H1 (cell line): ENCODE results near the gene OGFOD3. TPM values are rescaled to one million over a fixed set of nuclear protein-coding genes. Genes with fewer than 3 reads are reported as not detected.

ENCODE experiments used
- CTCF ChIA-PET: fragments of 300-600 bp; sonication (Branson Sonifier 250); formaldehyde crosslinking; loops from one replicate; lab custom pipeline; 2021; ENCODE audit not compliant: partially characterized antibody; lab: Charles Lee
- POLR2A ChIA-PET: fragments of 300-600 bp; sonication (Branson Sonifier 250); formaldehyde crosslinking; loops from one replicate; lab custom pipeline; 2021; ENCODE audit warnings: inconsistent platforms; ENCODE audit not compliant: partially characterized antibody; lab: Charles Lee
- DNase-seq, 2 experiments: peaks; one replicate each; pipeline versions ENCODE4 v3.0.0 to v3.0.0-alpha.2; 2010 to 2022; ENCODE audit warnings: low spot score in 2 of 2, low read depth in 1 of 2, mixed read lengths in 1 of 2
- FAIRE-seq: peaks from 2 replicates; lab custom pipeline; 2011; peaks lifted over from hg19 to GRCh38; lab: Jason Lieb, UNC
- H2AFZ ChIP-seq: 2 replicates; pipeline ENCODE4 v1.8.1; 2012; ENCODE audit warnings: low read length, inconsistent platforms
- H2AK5ac ChIP-seq: 2 replicates; pipeline ENCODE4 v1.6.1; 2013; ENCODE audit warnings: low read depth, low read length
- H2BK120ac ChIP-seq: replicated peaks from 2 replicates; pipeline ENCODE3; 2013; ENCODE audit warnings: low read depth, low read length, inconsistent platforms
- H2BK12ac ChIP-seq: 2 replicates; pipeline ENCODE4 v1.6.1; 2013; ENCODE audit warnings: low read depth, low read length
- H2BK15ac ChIP-seq: 2 replicates; pipeline ENCODE4 v1.6.1; 2013; ENCODE audit warnings: low read length
- H2BK20ac ChIP-seq: 2 replicates; pipeline ENCODE4 v1.6.1; 2013; ENCODE audit warnings: low read length
- H2BK5ac ChIP-seq: 2 replicates; pipeline ENCODE4 v1.6.1; 2013; ENCODE audit warnings: low read depth, low read length
- H3K14ac ChIP-seq: 2 replicates; pipeline ENCODE4 v1.6.1; 2013; ENCODE audit warnings: inconsistent platforms; ENCODE audit not compliant: insufficient read length
- H3K18ac ChIP-seq: 2 replicates; pipeline ENCODE4 v1.6.1; 2013; ENCODE audit warnings: low read length; ENCODE audit errors: extremely low read depth
- H3K23ac ChIP-seq: 2 replicates; pipeline ENCODE4 v1.6.1; 2013; ENCODE audit warnings: inconsistent platforms; ENCODE audit not compliant: insufficient read length
- H3K23me2 ChIP-seq: 2 replicates; pipeline ENCODE4 v1.6.1; 2013; ENCODE audit warnings: low read depth, low read length
- H3K27ac ChIP-seq: 2 replicates; pipeline ENCODE4 v1.6.1; 2011; ENCODE audit warnings: low read depth, low read length, inconsistent platforms
- H3K27me3 ChIP-seq, 4 experiments: replicated peaks in 1 of 4; 1 replicate in 1 of 4; 2 replicates in 3 of 4; pipeline versions ENCODE4 v1.6.1 to v1.8.1; 2011 to 2013; ENCODE audit warnings: low read length in 3 of 4, mild to moderate bottlenecking in 3 of 4, inconsistent platforms in 2 of 4, mixed read lengths in 2 of 4, moderate library complexity in 1 of 4; ENCODE audit not compliant: control insufficient read depth in 3 of 4, insufficient read depth in 3 of 4; ENCODE audit errors: extremely low read depth in 1 of 4
- H3K36me3 ChIP-seq, 4 experiments: 2 replicates each; pipeline versions ENCODE4 v1.6.1 to v1.8.1; 2011 to 2013; ENCODE audit warnings: mild to moderate bottlenecking in 4 of 4, low read length in 3 of 4, moderate library complexity in 2 of 4, control low read depth in 1 of 4, inconsistent platforms in 1 of 4; ENCODE audit not compliant: insufficient read depth in 4 of 4, control insufficient read depth in 2 of 4
- H3K4ac ChIP-seq: replicated peaks from 2 replicates; pipeline ENCODE3; 2013; ENCODE audit warnings: low read length, low read depth, mixed read lengths, inconsistent platforms; ENCODE audit not compliant: insufficient read length
- H3K4me1 ChIP-seq, 4 experiments: replicated peaks in 1 of 4; 1 replicate in 1 of 4; 2 replicates in 3 of 4; pipeline versions ENCODE4 v1.6.1 to v1.8.1; 2011 to 2013; ENCODE audit warnings: low read length in 3 of 4, inconsistent platforms in 2 of 4, mixed read lengths in 1 of 4; ENCODE audit not compliant: insufficient read depth in 4 of 4, control insufficient read depth in 3 of 4
- H3K4me2 ChIP-seq, 2 experiments: 2 replicates each; pipeline versions ENCODE4 v1.6.1 to v1.8.1; 2011 to 2013; ENCODE audit warnings: low read depth in 2 of 2, low read length in 2 of 2, control low read depth in 1 of 2, inconsistent platforms in 1 of 2, mild to moderate bottlenecking in 1 of 2; ENCODE audit not compliant: insufficient read depth in 1 of 2
- H3K4me3 ChIP-seq, 4 experiments: fragments of 200-600, 300-600 bp in 1 of 4; sonication (generic), shearing (Covaris generic), sonication (Bioruptor Twin) in 1 of 4; 2 replicates each; pipeline versions ENCODE4 v1.5.1 to v1.8.1; 2011 to 2016; ENCODE audit warnings: low read length in 4 of 4, low read depth in 3 of 4, control low read depth in 2 of 4, inconsistent platforms in 2 of 4, mild to moderate bottlenecking in 2 of 4, mixed read lengths in 1 of 4, moderate library complexity in 1 of 4; ENCODE audit not compliant: insufficient read depth in 2 of 4; ENCODE audit errors: extremely low read depth in 1 of 4
- H3K56ac ChIP-seq: replicated peaks from 2 replicates; pipeline ENCODE3; 2013; ENCODE audit warnings: low read depth, mild to moderate bottlenecking, mixed read lengths, low read length, inconsistent platforms; ENCODE audit not compliant: insufficient read length
- H3K79me1 ChIP-seq: 2 replicates; pipeline ENCODE4 v1.6.1; 2013; ENCODE audit warnings: low read depth, low read length, control low read depth
- H3K79me2 ChIP-seq, 2 experiments: 2 replicates each; pipeline versions ENCODE4 v1.6.1 to v1.8.1; 2012 to 2013; ENCODE audit warnings: low read length in 2 of 2, mild to moderate bottlenecking in 2 of 2, inconsistent platforms in 1 of 2; ENCODE audit not compliant: insufficient read depth in 2 of 2, control insufficient read depth in 1 of 2
- H3K9ac ChIP-seq, 4 experiments: replicated peaks in 1 of 4; 1 replicate in 1 of 4; 2 replicates in 3 of 4; pipeline versions ENCODE4 v1.6.1 to v1.8.1; 2011 to 2013; ENCODE audit warnings: low read depth in 3 of 4, low read length in 3 of 4, control low read depth in 2 of 4, mild to moderate bottlenecking in 2 of 4, moderate library complexity in 2 of 4, inconsistent platforms in 1 of 4; ENCODE audit errors: extremely low read depth in 1 of 4
- H3K9me3 ChIP-seq, 2 experiments: 2 replicates each; pipeline versions ENCODE4 v1.6.1 to v1.8.1; 2012 to 2013; ENCODE audit warnings: mild to moderate bottlenecking in 2 of 2, moderate library complexity in 2 of 2, control low read depth in 1 of 2, inconsistent platforms in 1 of 2, low read depth in 1 of 2, low read length in 1 of 2, mixed read lengths in 1 of 2; ENCODE audit not compliant: insufficient read depth in 2 of 2
- H4K20me1 ChIP-seq, 2 experiments: replicated peaks in 1 of 2; 2 replicates each; pipeline versions ENCODE3 to v1.8.1; 2011 to 2013; ENCODE audit warnings: inconsistent platforms in 2 of 2, low read length in 2 of 2, mild to moderate bottlenecking in 1 of 2; ENCODE audit not compliant: insufficient read depth in 2 of 2, control insufficient read depth in 1 of 2
- H4K5ac ChIP-seq: 2 replicates; pipeline ENCODE4 v1.6.1; 2013; ENCODE audit warnings: low read length, low read depth, mixed read lengths, inconsistent platforms; ENCODE audit not compliant: insufficient read length
- H4K8ac ChIP-seq: 2 replicates; pipeline ENCODE4 v1.8.0; 2013; ENCODE audit warnings: mild to moderate bottlenecking, moderate library complexity, low read length, inconsistent platforms; ENCODE audit not compliant: insufficient read depth; ENCODE audit errors: extremely low read depth
- H4K91ac ChIP-seq: replicated peaks from 2 replicates; pipeline ENCODE3; 2013; ENCODE audit warnings: low read length, mixed read lengths, inconsistent platforms; ENCODE audit not compliant: insufficient read length
- CBX5 ChIP-seq: fragments of 300-800, 300-1000 bp; sonication (generic); IDR thresholded peaks from 2 replicates; pipeline ENCODE4 v1.7.1; 2016; ENCODE audit warnings: antibody characterized with exemption, low read length, low read depth
- CBX8 ChIP-seq: fragments of 300-800, 300-1000 bp; sonication (generic); IDR thresholded peaks from 2 replicates; pipeline ENCODE4 v1.7.1; 2016; ENCODE audit warnings: low read depth, low read length, borderline replicate concordance
- CREB1 ChIP-seq: IDR thresholded peaks from 2 replicates; pipeline ENCODE4 v1.6.1; 2012; ENCODE audit warnings: inconsistent platforms
- JUN ChIP-seq: IDR thresholded peaks from 2 replicates; pipeline ENCODE4 v1.6.1; 2011; ENCODE audit warnings: low read depth, mild to moderate bottlenecking, improper control_type of control experiment, low read length
- KDM4A ChIP-seq: IDR thresholded peaks from one replicate; pipeline ENCODE4 v1.7.1; 2012; ENCODE audit warnings: low read depth, mild to moderate bottlenecking, moderate library complexity, low read length, inconsistent platforms; ENCODE audit not compliant: severe bottlenecking
- KDM5A ChIP-seq: fragments of 200-600 bp; IDR thresholded peaks from 2 replicates; pipeline ENCODE4 v1.7.1; 2012; ENCODE audit warnings: mild to moderate bottlenecking, low read length, inconsistent platforms, mixed read lengths
- MAFK ChIP-seq: IDR thresholded peaks from 2 replicates; pipeline ENCODE4 v1.6.1; 2012; ENCODE audit warnings: low read depth, mild to moderate bottlenecking, improper control_type of control experiment, low read length
- NANOG ChIP-seq: IDR thresholded peaks from 2 replicates; pipeline ENCODE4 v1.6.1; 2011; ENCODE audit warnings: low read length, low read depth, mild to moderate bottlenecking, inconsistent platforms; ENCODE audit not compliant: insufficient read depth, poor library complexity, severe bottlenecking
- PHF8 ChIP-seq: fragments of 200-600 bp; sonication (generic); conservative IDR thresholded peaks from 2 replicates; pipeline ENCODE4 v1.7.1; 2012; ENCODE audit warnings: low read depth, mild to moderate bottlenecking, inconsistent platforms, low read length, moderate library complexity
- POLR2A ChIP-seq, 2 experiments: IDR thresholded peaks; 1 replicate in 1 of 2; 2 replicates in 1 of 2; pipeline ENCODE4 v1.6.1; 2011; ENCODE audit warnings: low read depth in 2 of 2, low read length in 2 of 2, mild to moderate bottlenecking in 2 of 2; ENCODE audit errors: control extremely low read depth in 1 of 2
- POU5F1 ChIP-seq: IDR thresholded peaks from 2 replicates; pipeline ENCODE4 v1.6.1; 2011; ENCODE audit warnings: low read depth, mild to moderate bottlenecking, low read length, moderate library complexity
- RXRA ChIP-seq: IDR thresholded peaks from 2 replicates; pipeline ENCODE4 v1.6.1; 2011; ENCODE audit warnings: low read depth, mild to moderate bottlenecking, low read length, moderate library complexity; ENCODE audit not compliant: insufficient read depth
- SRF ChIP-seq: IDR thresholded peaks from 2 replicates; pipeline ENCODE4 v1.6.1; 2011; ENCODE audit warnings: mild to moderate bottlenecking, low read depth, low read length, moderate library complexity
- SUZ12 ChIP-seq: fragments of 200-600 bp; sonication (generic); IDR thresholded peaks from 2 replicates; pipeline ENCODE4 v1.6.1; 2012; ENCODE audit warnings: mild to moderate bottlenecking, inconsistent platforms, low read length, moderate library complexity, mixed read lengths
- TEAD4 ChIP-seq: IDR thresholded peaks from 2 replicates; pipeline ENCODE4 v1.6.1; 2012; ENCODE audit warnings: low read depth, low read length, inconsistent platforms, mixed read lengths
- ZNF274 ChIP-seq: IDR thresholded peaks from 2 replicates; pipeline ENCODE4 v1.7.0; 2012; ENCODE audit warnings: low read length, borderline replicate concordance; ENCODE audit errors: extremely low read depth
- WGBS, 2 experiments: shearing (Covaris generic) in 1 of 2; methylation state at CpG; one replicate each; pipeline versions ENCODE4 v1.1.6 to v1.1.7; 2013 to 2015; ENCODE audit warnings: low lambda C conversion rate in 2 of 2, mixed read lengths in 2 of 2, inconsistent platforms in 1 of 2, low coverage in 1 of 2, missing lambda C conversion rate in 1 of 2; ENCODE audit not compliant: insufficient replicate concordance in 2 of 2, insufficient coverage in 1 of 2, insufficient read length in 1 of 2; ENCODE audit errors: extremely low coverage in 1 of 2, missing lambda C conversion rate in 1 of 2; 5-methylcytosine and 5-hydroxymethylcytosine counted together
- polyA plus RNA-seq, 7 experiments: library from polyadenylated mRNA; depleted of rRNA in 3 of 7; stranded (reverse) in 5 of 7; unstranded in 2 of 7; fragments of >200 nt in 5 of 7; fragments of 200-250 nt in 2 of 7; gene quantifications; 1 replicate in 5 of 7; 2 replicates in 1 of 7; 4 replicates in 1 of 7; pipeline versions ENCODE4 v1.2.1 to v1.2.3, GENCODE V29; 2011 to 2013; ENCODE audit warnings: missing spikeins in 2 of 7, mixed read lengths in 2 of 7
- total RNA-seq: library from RNA; stranded (reverse); fragmentation: NEBNext Ultra II Directional; extraction: Animal tissue kit (Norgen Biotek cat#: 25700); gene quantifications from 2 replicates; pipeline ENCODE4 v1.2.1, GENCODE V29; 2021

The OGFOD3 gene
- total and polyA plus RNA-seq, 2 of the 8 experiments (the other 6 are each of a cell fraction or from before 2014, with no cell fraction given) = 21.1 to 21.8 TPM

DNA sequence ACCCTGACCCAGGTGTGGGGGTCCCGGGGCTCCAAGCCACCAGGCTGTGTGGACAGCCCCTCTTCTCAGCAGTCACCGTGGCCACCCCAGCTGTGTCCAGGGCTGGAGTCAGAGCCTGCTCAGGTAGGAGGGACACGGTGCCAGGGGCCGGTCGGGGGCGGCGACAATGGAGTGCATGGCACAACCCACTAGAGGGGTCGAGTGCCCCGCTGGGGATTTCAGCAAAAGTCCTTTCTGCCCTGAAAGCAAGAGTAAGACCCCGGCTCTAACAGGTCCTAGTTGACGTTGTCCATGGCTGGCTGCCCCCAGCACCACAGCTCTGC lies 35.5 kb downstream of the OGFOD3 start:
- Histone ChIP-seq H3K23me2 (no peaks in the 10 kb centered on the region), H3K14ac (no peak overlapping the region), H3K4me3 (no peak overlapping the region), H4K20me1 (peaks cover 0 to 3% of the 10 kb centered on the region in 2 experiments), H2BK5ac (no peak overlapping the region), H3K18ac (no peak overlapping the region), H3K36me3 (no peaks in the 10 kb centered on the region), H3K27me3 (no peaks in the 10 kb centered on the region; a peak in 2 of 7 replicates), H2BK120ac (no peak overlapping the region), H3K27ac (no peak overlapping the region), H3K9me3 (no peaks in the 10 kb centered on the region), H3K4me1 (peaks cover 0 to 9% (median 5%) of the 10 kb centered on the region in 4 experiments; a peak in 5 of 7 replicates), H3K79me2 (no peaks in the 10 kb centered on the region), H2BK12ac (no peak overlapping the region), H4K91ac (no peak overlapping the region), H2AFZ (no peak overlapping the region), H3K9ac (no peak overlapping the region), H3K23ac (no peak overlapping the region), H4K5ac (no peak overlapping the region), H2BK15ac (no peak overlapping the region), H3K79me1 (no peaks in the 10 kb centered on the region), H3K4me2 (no peak overlapping the region), H4K8ac (no peak overlapping the region), H3K4ac (no peak overlapping the region), H3K56ac (no peak overlapping the region), H2BK20ac (no peak overlapping the region), H2AK5ac (no peak overlapping the region)
- WGBS, 2 experiments = 90% methylated on average over 9 of the region's 11 CpGs; no CpG with 5 or more reads in 1 of the 2 experiments
- POLR2A ChIA-PET = interaction anchor here (1.1 to 2.9 kb wide), 2 partner anchors 8 to 41 kb away, joined by 3 to 14 read pairs; no protein-coding TSS in a partner anchor
- no peak for FAIRE-seq
- no peak for DNase-seq
- CTCF ChIA-PET = interaction anchor here (1.1 kb wide), 2 partner anchors 31 to 32 kb away, joined by 3 read pairs; no protein-coding TSS in a partner anchor
- TF ChIP-seq CREB1 (no peak), KDM4A (no peak), MAFK (no peak), SRF (no peak), RXRA (no peak), CBX5 (no peak), NANOG (no peak), TEAD4 (no peak), PHF8 (no peak), CBX8 (no peak), KDM5A (no peak), POU5F1 (no peak), JUN (no peak), SUZ12 (no peak), ZNF274 (no peak), POLR2A (IDR thresholded peaks at IDR 0.05; ENCODE audit: control extremely low read depth in 1 of 2, low read depth in 2 of 2, low read length in 2 of 2) (no peak)
